Heart left ventricle (tissue), 16 donors: ENCODE measurements around the gene SPG11. TPM values are rescaled to one million over a fixed set of nuclear protein-coding genes. Genes with fewer than 3 reads are reported as not detected.
"Not testable (repeated sequence)": the region's sequence is repeated elsewhere in the genome, so short reads cannot be mapped to it uniquely, and the experiment has no call there.

ENCODE experiments used
- ATAC-seq, 4 donors: fragments of 200-7000 bp; cut with Tn5 transposase; one replicate each; pipeline ENCODE4 v1.9.1; 2020 to 2022; ENCODE audit warnings: moderate library complexity in 4 of 4, mild to moderate bottlenecking in 3 of 4, moderate number of reproducible peaks in 1 of 4
- DNase-seq, 5 donors: peaks; one replicate each; pipeline ENCODE4 v3.0.0-alpha.2; 2020
- H3K27ac ChIP-seq, 12 donors: fragments of 200-600 bp; sonication (generic) in 4 of 12; one replicate each; pipeline versions ENCODE4 v1.5.0 to v1.8.0; 2016 to 2022; ENCODE audit warnings: mild to moderate bottlenecking in 2 of 12
- H3K27me3 ChIP-seq, 9 donors: fragments of 200-600 bp; sonication (generic) in 2 of 9; one replicate each; pipeline versions ENCODE4 v1.5.1 to v1.8.0; 2016 to 2022; ENCODE audit warnings: mild to moderate bottlenecking in 3 of 9
- H3K36me3 ChIP-seq, 9 donors: fragments of 200-600 bp; sonication (generic) in 2 of 9; one replicate each; pipeline versions ENCODE4 v1.5.0 to v1.8.0; 2018 to 2022; ENCODE audit warnings: mild to moderate bottlenecking in 2 of 9
- H3K4me1 ChIP-seq, 12 donors: fragments of 200-600 bp; sonication (generic) in 4 of 12; one replicate each; pipeline versions ENCODE4 v1.5.0 to v1.8.0; 2016 to 2022; ENCODE audit warnings: mild to moderate bottlenecking in 3 of 12
- H3K4me3 ChIP-seq, 12 donors: fragments of 200-600 bp; sonication (generic) in 4 of 12; one replicate each; pipeline versions ENCODE4 v1.5.0 to v1.8.0; 2017 to 2022; ENCODE audit warnings: mild to moderate bottlenecking in 9 of 12, moderate library complexity in 4 of 12
- H3K9me3 ChIP-seq, 12 donors: fragments of 200-600 bp; sonication (generic) in 4 of 12; one replicate each; pipeline versions ENCODE4 v1.5.0 to v1.8.0; 2016 to 2022; ENCODE audit warnings: mild to moderate bottlenecking in 1 of 12
- CTCF ChIP-seq, 12 donors: fragments of 200-600 bp; sonication (generic) in 4 of 12; IDR thresholded peaks; one replicate each; pipeline versions ENCODE4 v1.5.0 to v1.8.0; 2018 to 2022; ENCODE audit warnings: antibody characterized with exemption in 12 of 12, mild to moderate bottlenecking in 5 of 12
- POLR2A ChIP-seq, 2 donors: fragments of 450-650 bp; IDR thresholded peaks; one replicate each; pipeline ENCODE4 v1.6.1; 2017; ENCODE audit warnings: antibody characterized with exemption in 2 of 2, mild to moderate bottlenecking in 2 of 2, moderate library complexity in 2 of 2
- WGBS, 4 donors: extraction: QIAGEN DNeasy Blood & Tissue Kit in 2 of 4; methylation state at CpG; one replicate each; pipeline versions ENCODE4 v1.1.5 to v1.1.7; 2013 to 2018; 5-methylcytosine and 5-hydroxymethylcytosine counted together
- intact Hi-C, 10 donors: fragments of 100-400 bp; cut with DNase I; formaldehyde crosslinking; loops; one replicate each; pipeline versions ENCODE4 v1.11.1 to v1.14.2; 2022
- polyA plus RNA-seq, 2 donors: library from polyadenylated mRNA; stranded (reverse); fragments of 200-250 nt; gene quantifications; one replicate each; pipeline ENCODE4 v1.2.3, GENCODE V29; 2013
- total RNA-seq, 9 donors: library from RNA; depleted of rRNA in 2 of 9; stranded (reverse); fragments of >200 nt in 2 of 9; fragmentation: NEBNext Ultra II Directional in 3 of 9; extraction: Animal tissue kit (Norgen Biotek cat#: 25700) in 3 of 9; gene quantifications; one replicate each; pipeline versions ENCODE4 v1.1.0 to v1.2.4, GENCODE V29; 2016 to 2023
- donor health status: ischemic (EF 13 %, LVEDD 7.1; RV severe dilation, severe dysfunction).
- donor health status: healthy with polysubstance abuse.
- donor health status: DM: no; HTN: yes; CAD: no.
- donor health status: DM: no; HTN: no; CAD: no.
- donor health status: ischemic (EF 25% LVEDD 6.9; RV normal size, moderate dysfunction).
- donor health status: ischemic (EF 25% LVEDD 5.7; RV mildly dilated, moderate dysfunction).
- donor health status: healthy.
- donor health status: DM: yes; HTN: yes; CAD: no.
- donor health status: ischemic (EF 35%, LVEDD 5.7; RV mildly dilated, moderate dysfunction).
- donor health status: nonischemic (EF 11% LVEDD 7.7; RV severe dilation, severe dysfunction).
- donor health status: DM: yes; HTN: yes; CAD: no.
- donor health status: PGD.
- donor health status: ischemic (EF 29% LVEDD 5.4; RV normal size, mild dysfunction).
- donor health status: nonischemic (EF 23%, LVEDD 6.1; RV moderate dilation, normal function).

The SPG11 gene
- total and polyA plus RNA-seq, 11 donors: 17.5 to 69.4 (median 47.5) TPM

GRCh38 chr15:44695294-44695693 is 31.8 kb upstream of the SPG11 start:
- Histone ChIP-seq H3K4me3 (no peak overlapping the region), H3K4me1 (peaks cover 0 to 10% (median 0%) of the 10 kb centered on the region in 12 donors), H3K27me3 (no peaks in the 10 kb centered on the region), H3K27ac (peak overlapping the region in 1 of 12 donors; percentile 13), H3K9me3 (peaks cover 0 to 12% (median 2%) of the 10 kb centered on the region in 12 donors), H3K36me3 (no peaks in the 10 kb centered on the region)
- intact Hi-C loops: no loop called here
- TF ChIP-seq CTCF (IDR thresholded peaks at IDR 0.05) (no peak), POLR2A (IDR thresholded peaks at IDR 0.05) (no peak)
- 69 to 84% (median 75%) methylated on average over 3 of the region's 3 CpGs for WGBS, 4 donors
- DNase-seq (no peak), ATAC-seq (no peak)

- Histone ChIP-seq H3K9me3 (peaks cover 0 to 3% (median 0%) of the 10 kb centered on the region in 12 donors), H3K36me3 (no peaks in the 10 kb centered on the region), H3K27me3 (no peaks in the 10 kb centered on the region), H3K4me1 (peaks cover 0 to 10% (median 0%) of the 10 kb centered on the region in 12 donors), H3K27ac (no peak overlapping the region), H3K4me3 (no peak overlapping the region)
- TF ChIP-seq POLR2A (IDR thresholded peaks at IDR 0.05) (no peak), CTCF (IDR thresholded peaks at IDR 0.05) (no peak)
- ATAC-seq (no peak), DNase-seq (no peak)
- intact Hi-C loops: no loop called here
- 86 to 93% (median 90%) methylated on average over 4 of the region's 4 CpGs for WGBS, 4 donors
These were observed 31.0 kb upstream of the SPG11 start for GRCh38 chr15:44694416-44694815.

- H3K4me1 ChIP-seq: peaks cover 0 to 4% (median 0%) of the 10 kb centered on the region in 12 donors
- no peaks in the 10 kb centered on the region for H3K27me3 ChIP-seq
- no peak overlapping the region for H3K4me3 ChIP-seq
- no peak for DNase-seq
- intact Hi-C loops: no loop called here
- no peak for ATAC-seq
- peaks cover 0 to 12% (median 0%) of the 10 kb centered on the region in 12 donors for H3K9me3 ChIP-seq
- no peaks in the 10 kb centered on the region for H3K36me3 ChIP-seq
- WGBS, 4 donors: 86 to 100% (median 89%) methylated on average over 1 of the region's 1 CpG
- TF ChIP-seq POLR2A (IDR thresholded peaks at IDR 0.05) (no peak), CTCF (IDR thresholded peaks at IDR 0.05) (no peak)
- H3K27ac ChIP-seq: no peak overlapping the region
These were observed 29.2 kb upstream of the SPG11 start for GRCh38 chr15:44692659-44693058.

DNA sequence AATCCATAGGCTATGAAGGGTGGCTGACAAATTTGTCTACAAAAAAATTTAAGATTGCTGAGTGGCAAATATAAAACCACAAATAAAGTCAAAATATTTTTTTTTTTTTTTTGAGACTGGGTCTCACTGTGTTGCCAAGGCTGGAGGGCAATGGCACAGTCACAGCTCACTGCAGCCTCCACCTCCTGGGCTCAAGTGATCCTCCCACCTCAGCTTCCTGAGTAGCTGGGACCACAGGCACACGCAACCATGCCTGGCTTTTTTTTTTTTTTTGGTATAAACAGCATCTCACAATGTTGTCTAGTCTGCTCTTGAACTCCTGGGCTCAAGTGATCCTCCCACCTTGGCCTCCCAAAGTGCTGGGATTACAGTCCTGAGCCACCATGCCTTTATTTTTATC is 26.8 kb upstream of the SPG11 start:
- DNase-seq, H3K27ac ChIP-seq, H3K4me1 ChIP-seq, intact Hi-C loops, H3K27me3 ChIP-seq, H3K4me3 ChIP-seq, H3K36me3 ChIP-seq, ATAC-seq: not testable (repeated sequence)
- peaks cover 0 to 12% (median 0%) of the 10 kb centered on the region in 12 donors for H3K9me3 ChIP-seq
- WGBS, 4 donors: 36 to 55% (median 38%) methylated on average over 1 of the region's 1 CpG

- H3K4me1 ChIP-seq, H3K27me3 ChIP-seq, DNase-seq, H3K4me3 ChIP-seq, intact Hi-C loops, ATAC-seq, H3K36me3 ChIP-seq, H3K27ac ChIP-seq: not testable (repeated sequence)
- H3K9me3 ChIP-seq: peaks cover 0 to 12% (median 0%) of the 10 kb centered on the region in 12 donors
- WGBS, 4 donors: 80 to 87% (median 85%) methylated on average over 2 of the region's 2 CpGs
These were observed 25.9 kb upstream of the SPG11 start for GRCh38 chr15:44689318-44689717.

DNA sequence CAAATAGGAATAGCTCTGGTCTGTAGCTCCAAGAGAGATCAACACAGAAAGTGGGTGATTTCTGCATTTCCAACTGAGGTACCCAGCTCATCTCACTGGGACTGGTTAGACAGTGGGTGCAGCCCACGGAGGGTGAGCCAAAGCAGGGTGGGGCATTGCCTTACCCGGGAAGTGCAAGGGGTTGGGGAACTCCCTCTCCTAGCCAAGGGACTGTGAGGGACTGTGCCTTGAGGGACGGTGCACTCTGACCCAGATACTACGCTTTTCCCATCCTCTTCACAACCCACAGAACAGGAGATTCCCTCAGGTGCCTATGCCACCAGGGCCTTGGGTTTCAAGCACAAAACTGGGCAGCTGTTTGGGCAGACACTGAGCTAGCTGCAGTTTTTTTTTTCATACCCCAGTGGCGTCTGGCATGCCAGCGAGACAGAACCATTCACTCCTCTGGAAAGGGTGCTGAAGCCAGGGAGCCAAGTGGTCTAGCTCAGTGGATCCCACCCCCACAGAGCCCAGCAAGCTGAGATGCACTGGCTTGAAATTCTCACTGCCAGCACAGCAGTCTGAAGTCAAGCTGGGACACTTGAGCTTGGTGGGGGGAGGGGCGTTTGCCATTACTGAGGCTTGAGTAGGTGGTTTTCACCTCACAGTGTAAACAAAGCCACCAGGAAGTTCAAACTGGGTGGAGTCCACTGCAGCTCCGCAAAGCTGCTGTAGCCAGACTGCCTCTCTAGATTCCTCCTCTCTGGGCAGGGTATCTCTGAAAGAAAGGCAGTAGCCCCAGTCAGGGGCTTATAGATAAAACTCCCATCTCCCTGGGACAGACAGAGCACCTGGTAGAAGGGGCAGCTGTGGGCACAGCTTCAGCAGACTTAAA is 19.6 kb upstream of the SPG11 start:
- H3K27me3 ChIP-seq, intact Hi-C loops, H3K36me3 ChIP-seq, H3K9me3 ChIP-seq: not testable (repeated sequence)
- H3K4me1 ChIP-seq: peaks cover 0 to 36% (median 4%) of the 10 kb centered on the region in 12 donors
- peak in 1 of 4 donors; percentile 29 for ATAC-seq
- H3K4me3 ChIP-seq: peak overlapping the region in 1 of 12 donors; percentile 31
- peak overlapping the region in 2 of 12 donors; percentile 14 to 81 for H3K27ac ChIP-seq
- 37 to 49% (median 44%) methylated on average over 3 to 8 of the region's 8 CpGs for WGBS, 4 donors
- peak in 4 of 5 donors; percentile 40 to 58 (median 46) for DNase-seq
